Hematopoietic multipotent progenitor cell treated with erythropoietin and hydrocortisone succinate and interleukin-3 and kit ligand, for 4 days (in vitro differentiated cells): Measurements from ENCODE around the gene LGALSL.

Experiments
- DNase-seq: peaks from one replicate; pipeline ENCODE4 v3.0.0-alpha.2; 2015

LGALSL gene

GRCh38 chr2:64502860-64503259, 48.9 kb downstream of the LGALSL start:
- DNase-seq = no peak

DNA sequence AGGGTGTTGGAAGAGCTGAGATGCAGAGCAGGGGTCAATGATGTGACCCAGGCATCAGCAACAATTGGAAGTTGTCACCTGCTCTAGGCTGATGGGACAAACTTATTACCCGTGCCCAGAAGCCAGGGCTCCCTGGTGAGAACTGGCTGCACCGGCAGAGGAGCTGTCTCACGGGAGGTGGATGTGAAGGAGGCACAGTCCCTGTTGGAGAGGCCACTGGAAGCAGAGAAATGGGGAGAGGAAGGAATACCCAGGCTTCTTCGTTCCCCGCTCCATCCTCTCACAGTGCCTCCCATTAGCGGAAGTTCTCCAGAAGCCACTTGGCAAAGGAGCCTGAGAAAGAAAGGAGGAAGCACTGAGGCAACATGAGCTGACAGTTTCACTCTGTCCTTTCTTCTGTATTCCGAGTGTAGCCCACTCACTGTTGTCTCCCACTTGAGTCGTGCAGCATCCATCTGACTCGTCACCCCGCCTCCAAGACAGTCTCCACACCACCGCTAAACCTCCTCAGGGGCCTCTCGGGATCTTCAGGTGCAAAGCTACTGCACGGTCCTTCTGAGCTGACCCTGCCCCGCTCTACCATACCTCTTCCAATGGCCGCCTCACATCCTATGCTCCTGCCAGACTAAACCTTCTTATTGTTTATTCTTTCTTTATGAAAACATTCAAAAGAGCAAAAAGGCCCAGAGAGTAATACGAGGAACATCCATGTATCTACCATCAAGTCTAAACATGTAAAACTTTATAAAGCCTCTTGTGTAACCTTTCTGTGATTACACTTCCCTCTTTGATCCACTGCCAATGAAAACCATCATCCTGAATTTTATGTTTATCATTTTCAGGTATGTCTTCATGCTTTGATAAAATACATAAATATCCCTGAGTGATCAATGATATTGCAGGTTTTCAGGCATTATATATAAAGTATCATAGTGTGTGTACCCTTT, 51.1 kb downstream of the LGALSL start:
- no peak for DNase-seq

DNA sequence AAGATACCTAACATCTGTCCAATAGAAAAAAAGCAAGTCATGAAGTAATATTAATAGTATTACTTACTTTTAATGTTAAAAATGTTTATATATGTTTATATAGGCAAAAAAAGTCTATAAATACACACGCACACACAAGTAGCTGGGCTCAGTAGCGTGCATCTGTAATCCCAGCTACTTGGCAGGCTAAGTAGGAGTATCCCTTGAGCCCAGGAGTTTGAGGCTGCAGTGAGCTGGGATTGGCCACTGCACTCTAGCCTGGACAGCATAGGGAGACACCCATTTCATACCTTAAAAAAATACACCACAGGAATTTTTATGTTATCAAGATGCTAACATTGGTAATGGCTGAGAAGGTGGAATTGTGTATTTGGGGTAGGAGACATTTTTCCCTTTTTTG, 52.7 kb downstream of the LGALSL start:
- DNase-seq = no peak
